NCI-H2171 treated with DMSO at 0.1 percent for 48 hours (cell line): ENCODE results near the gene EFCAB10.
"Not testable (repeated sequence)": the region's sequence is repeated elsewhere in the genome, so short reads cannot be mapped to it uniquely, and the experiment has no call there.

ENCODE experiments used
- DNase-seq: peaks from one replicate; lab custom pipeline; 2025; lab: John Stamatoyannopoulos, UW

Gene EFCAB10

GRCh38 chr7:105599080-105599479 lies 17.8 kb upstream of the EFCAB10 start:
- not testable (repeated sequence) for DNase-seq

GRCh38 chr7:105596866-105597265 lies 15.6 kb upstream of the EFCAB10 start:
- no peak for DNase-seq

GRCh38 chr7:105594034-105594433 lies 12.7 kb upstream of the EFCAB10 start:
- peak; percentile 98 for DNase-seq

GRCh38 chr7:105591522-105591921 lies 10.2 kb upstream of the EFCAB10 start:
- DNase-seq, result no peak

GRCh38 chr7:105590793-105591192 lies 9.5 kb upstream of the EFCAB10 start:
- DNase-seq, result no peak

GRCh38 chr7:105589356-105590077 lies 8.2 kb upstream of the EFCAB10 start:
- peak; percentile 86 for DNase-seq

GRCh38 chr7:105587909-105588635 lies 6.8 kb upstream of the EFCAB10 start:
- DNase-seq, result no peak

GRCh38 chr7:105585850-105586500 lies 4.7 kb upstream of the EFCAB10 start:
- no peak for DNase-seq

GRCh38 chr7:105584165-105584564 lies 2.9 kb upstream of the EFCAB10 start:
- no peak for DNase-seq

GRCh38 chr7:105583061-105583460 lies 1.8 kb upstream of the EFCAB10 start:
- DNase-seq, result no peak

GRCh38 chr7:105580022-105580740 lies 1.1 kb downstream of the EFCAB10 start:
- DNase-seq, result no peak

GRCh38 chr7:105578496-105578895 lies 2.8 kb downstream of the EFCAB10 start:
- DNase-seq, result no peak

GRCh38 chr7:105577251-105577650 lies 4.0 kb downstream of the EFCAB10 start:
- no peak for DNase-seq

- DNase-seq, result no peak
These were observed 9.4 kb downstream of the EFCAB10 start for GRCh38 chr7:105571891-105572290.

GRCh38 chr7:105567821-105568220 lies 13.5 kb downstream of the EFCAB10 start:
- no peak for DNase-seq

GRCh38 chr7:105567024-105567423 lies 14.3 kb downstream of the EFCAB10 start:
- DNase-seq, result no peak

- no peak for DNase-seq
These were observed 16.1 kb downstream of the EFCAB10 start for GRCh38 chr7:105565190-105565589.

GRCh38 chr7:105559926-105560325 lies 21.4 kb downstream of the EFCAB10 start:
- no peak for DNase-seq

- no peak for DNase-seq
These were observed 43.0 kb downstream of the EFCAB10 start for GRCh38 chr7:105538339-105538738.

- no peak for DNase-seq
These were observed 48.4 kb downstream of the EFCAB10 start for GRCh38 chr7:105532709-105533460.

GRCh38 chr7:105531792-105532671 lies 49.3 kb downstream of the EFCAB10 start, which contains the start of gene RINT1:
Gene RINT1 (plus strand): TSS chr7:105532201. CDS start chr7:105532316, 115 bp downstream.
- DNase-seq, result peak; percentile 90
